Parathyroid adenoma (tissue), 2 donors: ENCODE data around the gene DDX17.

Experiments used
- H2AFZ ChIP-seq: fragments of 300-600 bp; sonication (generic); one replicate; pipeline ENCODE4 v1.7.0; 2017; ENCODE audit warnings: antibody characterized with exemption, mild to moderate bottlenecking
- H3K27ac ChIP-seq: fragments of 300-600 bp; sonication (generic); one replicate; pipeline ENCODE4 v1.7.0; 2017
- H3K27me3 ChIP-seq: fragments of 300-600 bp; sonication (generic); one replicate; pipeline ENCODE4 v1.7.0; 2017; ENCODE audit warnings: low read length; ENCODE audit not compliant: control insufficient read depth, insufficient read depth
- H3K36me3 ChIP-seq: fragments of 300-600 bp; sonication (generic); one replicate; pipeline ENCODE4 v1.7.0; 2017; ENCODE audit warnings: low read length; ENCODE audit not compliant: control insufficient read depth, insufficient read depth
- H3K4me1 ChIP-seq: fragments of 300-600 bp; sonication (generic); one replicate; pipeline ENCODE4 v1.7.0; 2017; ENCODE audit warnings: control low read depth
- H3K4me2 ChIP-seq: fragments of 300-600 bp; sonication (generic); one replicate; pipeline ENCODE4 v1.7.0; 2017; ENCODE audit warnings: low read length
- H3K4me3 ChIP-seq: fragments of 300-600 bp; sonication (generic); one replicate; pipeline ENCODE4 v1.7.0; 2017; ENCODE audit warnings: low read depth, low read length
- H3K79me2 ChIP-seq: fragments of 300-600 bp; sonication (generic); one replicate; pipeline ENCODE4 v1.7.0; 2017; ENCODE audit warnings: control low read depth
- H3K9ac ChIP-seq: fragments of 300-600 bp; sonication (generic); one replicate; pipeline ENCODE4 v1.7.0; 2017; ENCODE audit warnings: mild to moderate bottlenecking
- H3K9me3 ChIP-seq: fragments of 300-600 bp; sonication (generic); one replicate; pipeline ENCODE4 v1.7.0; 2017; ENCODE audit warnings: low read length; ENCODE audit not compliant: control insufficient read depth
- CTCF ChIP-seq: fragments of 300-600 bp; sonication (generic); IDR thresholded peaks from one replicate; pipeline ENCODE4 v1.7.0; 2017; ENCODE audit warnings: antibody characterized with exemption, mild to moderate bottlenecking
- donor health status: primary hyperparathyroidism.

DDX17 gene

GRCh38 chr22:38531251-38531938 is 25.3 kb upstream of the DDX17 start:
- Histone ChIP-seq H3K9ac (no peak overlapping the region), H3K27ac (no peak overlapping the region), H2AFZ (no peak overlapping the region), H3K36me3 (no peaks in the 10 kb centered on the region), H3K4me3 (no peak overlapping the region), H3K9me3 (no peaks in the 10 kb centered on the region), H3K79me2 (no peaks in the 10 kb centered on the region), H3K27me3 (no peaks in the 10 kb centered on the region), H3K4me1 (no peaks in the 10 kb centered on the region), H3K4me2 (no peak overlapping the region)
- TF ChIP-seq CTCF, result no peak

DNA sequence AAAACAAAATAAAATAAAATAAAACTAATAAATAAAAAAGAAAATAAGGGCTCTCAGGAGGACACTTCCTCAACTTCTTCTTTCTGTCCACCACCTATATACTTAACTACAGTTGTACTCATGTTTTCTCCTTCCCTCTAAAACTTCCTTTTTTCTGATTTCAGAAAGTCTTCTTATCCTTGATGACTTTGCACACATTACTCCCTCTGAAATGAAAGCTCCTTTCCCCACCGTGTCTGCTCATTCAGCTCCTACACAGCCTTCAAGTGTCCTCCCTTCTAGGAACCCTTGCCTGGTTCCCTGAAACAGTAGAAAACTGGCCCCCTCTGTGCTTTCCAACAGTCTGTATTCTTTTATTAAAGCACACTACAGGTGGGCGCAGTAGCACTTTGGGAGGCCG is 18.3 kb upstream of the DDX17 start:
- H3K27ac ChIP-seq, result no peak overlapping the region
- TF ChIP-seq CTCF, result no peak
- H3K4me1 ChIP-seq, result no peaks in the 10 kb centered on the region
- no peaks in the 10 kb centered on the region for H3K9me3 ChIP-seq
- no peaks in the 10 kb centered on the region for H3K27me3 ChIP-seq
- H3K9ac ChIP-seq, result no peak overlapping the region
- H3K4me2 ChIP-seq, result no peak overlapping the region
- no peaks in the 10 kb centered on the region for H3K36me3 ChIP-seq
- H3K4me3 ChIP-seq, result no peak overlapping the region
- H3K79me2 ChIP-seq, result no peaks in the 10 kb centered on the region
- H2AFZ ChIP-seq, result no peak overlapping the region

GRCh38 chr22:38523479-38523878 is 17.4 kb upstream of the DDX17 start:
- Histone ChIP-seq H3K4me1 (no peaks in the 10 kb centered on the region), H3K27me3 (no peaks in the 10 kb centered on the region), H3K9me3 (no peaks in the 10 kb centered on the region), H3K9ac (no peak overlapping the region), H3K36me3 (no peaks in the 10 kb centered on the region), H3K27ac (no peak overlapping the region), H3K4me3 (no peak overlapping the region), H3K79me2 (no peaks in the 10 kb centered on the region), H2AFZ (no peak overlapping the region), H3K4me2 (no peak overlapping the region)
- TF ChIP-seq CTCF, result no peak

DNA sequence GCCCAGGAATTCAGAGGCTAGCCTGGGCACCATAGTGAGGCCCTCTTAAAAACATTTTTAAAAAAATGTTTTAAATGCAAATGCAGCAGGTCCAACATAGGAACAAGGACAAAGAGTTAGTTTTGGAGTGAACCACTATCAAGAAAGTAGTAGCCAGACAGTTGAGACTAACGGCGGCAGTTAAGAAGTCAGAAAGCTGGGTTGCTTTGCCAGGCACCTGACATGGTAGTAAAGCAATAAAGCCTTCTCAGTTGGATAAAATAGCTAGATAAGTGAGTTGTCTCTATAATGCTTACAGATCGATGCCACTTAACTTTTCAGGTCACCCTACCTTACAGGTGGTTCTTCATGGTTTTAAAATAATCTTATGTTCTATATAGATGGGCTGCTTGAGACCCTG is 16.9 kb upstream of the DDX17 start:
- H3K79me2 ChIP-seq, result no peaks in the 10 kb centered on the region
- no peak overlapping the region for H3K9ac ChIP-seq
- no peak overlapping the region for H3K27ac ChIP-seq
- no peak overlapping the region for H3K4me3 ChIP-seq
- no peaks in the 10 kb centered on the region for H3K27me3 ChIP-seq
- no peaks in the 10 kb centered on the region for H3K9me3 ChIP-seq
- TF ChIP-seq CTCF, result no peak
- H3K4me2 ChIP-seq, result no peak overlapping the region
- H3K36me3 ChIP-seq, result no peaks in the 10 kb centered on the region
- H2AFZ ChIP-seq, result no peak overlapping the region
- no peaks in the 10 kb centered on the region for H3K4me1 ChIP-seq
